ENCODE results near the gene EPSTI1. TPM values are rescaled to one million over a fixed set of nuclear protein-coding genes. Genes with fewer than 3 reads are reported as not detected.

EPSTI1 gene
- total RNA-seq, 1 donor from 2014 or later: 13.2 TPM

DNA sequence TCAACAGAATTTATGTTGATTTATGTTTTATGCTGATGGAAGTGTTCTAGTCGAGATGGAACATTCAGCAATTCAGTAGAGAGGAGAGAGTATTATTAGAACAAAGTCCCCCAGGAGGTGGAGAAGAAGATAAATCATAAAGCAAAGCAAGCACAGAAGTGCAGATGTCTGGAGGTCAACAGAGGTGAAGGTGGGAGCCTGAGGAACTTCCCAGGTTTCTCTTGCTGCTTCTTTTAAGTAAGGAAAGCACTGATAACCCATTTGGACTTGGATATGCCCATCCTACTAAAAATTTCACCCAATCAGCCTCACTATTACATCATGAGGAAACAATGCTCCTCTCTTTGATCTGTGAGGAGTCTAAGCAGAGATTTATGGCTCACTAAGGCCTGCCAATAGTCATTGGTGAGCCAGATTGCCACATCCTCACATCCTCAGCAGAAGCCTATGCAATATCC lies 98.8 kb downstream of the EPSTI1 start:
- Mint-ChIP-seq H3K27ac (ENCODE audit: unreplicated experiment) (no peak overlapping the region), H3K27me3 (ENCODE audit: unreplicated experiment) (no peaks in the 10 kb centered on the region)
- DNase-seq (ENCODE audit: extremely low spot score, unreplicated experiment): no peak

DNA sequence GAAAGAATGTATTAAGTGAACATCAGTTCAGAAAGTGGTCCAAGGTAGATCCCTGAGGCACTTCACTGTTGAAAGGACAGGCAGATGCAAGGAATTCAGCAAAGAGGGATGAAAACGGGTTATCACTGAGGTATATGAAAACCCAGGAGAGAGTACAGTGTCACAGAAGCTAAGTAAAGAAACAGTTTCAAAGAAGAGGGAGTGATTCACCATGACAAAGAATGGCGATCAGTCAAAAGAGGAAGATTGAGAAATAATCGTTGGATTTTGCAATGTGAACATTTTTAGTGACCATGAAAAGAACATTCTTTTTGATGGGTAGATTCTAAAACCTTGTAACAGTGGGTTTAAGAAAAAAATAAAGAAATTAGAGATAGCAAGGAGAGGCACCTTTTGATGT lies 99.3 kb downstream of the EPSTI1 start:
- Mint-ChIP-seq H3K9me3 (ENCODE audit: unreplicated experiment) (no peaks in the 10 kb centered on the region), H3K4me3 (ENCODE audit: unreplicated experiment) (no peak overlapping the region), H3K27me3 (ENCODE audit: unreplicated experiment) (no peaks in the 10 kb centered on the region), H3K27ac (ENCODE audit: unreplicated experiment) (no peak overlapping the region), H3K36me3 (ENCODE audit: unreplicated experiment) (peaks cover 10% of the 10 kb centered on the region), H3K4me1 (ENCODE audit: unreplicated experiment) (peaks cover 2% of the 10 kb centered on the region)
- DNase-seq (ENCODE audit: extremely low spot score, unreplicated experiment): no peak
- TF ChIP-seq, protein P1, sequence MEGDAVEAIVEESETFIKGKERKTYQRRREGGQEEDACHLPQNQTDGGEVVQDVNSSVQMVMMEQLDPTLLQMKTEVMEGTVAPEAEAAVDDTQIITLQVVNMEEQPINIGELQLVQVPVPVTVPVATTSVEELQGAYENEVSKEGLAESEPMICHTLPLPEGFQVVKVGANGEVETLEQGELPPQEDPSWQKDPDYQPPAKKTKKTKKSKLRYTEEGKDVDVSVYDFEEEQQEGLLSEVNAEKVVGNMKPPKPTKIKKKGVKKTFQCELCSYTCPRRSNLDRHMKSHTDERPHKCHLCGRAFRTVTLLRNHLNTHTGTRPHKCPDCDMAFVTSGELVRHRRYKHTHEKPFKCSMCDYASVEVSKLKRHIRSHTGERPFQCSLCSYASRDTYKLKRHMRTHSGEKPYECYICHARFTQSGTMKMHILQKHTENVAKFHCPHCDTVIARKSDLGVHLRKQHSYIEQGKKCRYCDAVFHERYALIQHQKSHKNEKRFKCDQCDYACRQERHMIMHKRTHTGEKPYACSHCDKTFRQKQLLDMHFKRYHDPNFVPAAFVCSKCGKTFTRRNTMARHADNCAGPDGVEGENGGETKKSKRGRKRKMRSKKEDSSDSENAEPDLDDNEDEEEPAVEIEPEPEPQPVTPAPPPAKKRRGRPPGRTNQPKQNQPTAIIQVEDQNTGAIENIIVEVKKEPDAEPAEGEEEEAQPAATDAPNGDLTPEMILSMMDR (IDR thresholded peaks at IDR 0.05): no peak

More for the DNA sequence above, 98.8 kb downstream of the EPSTI1 start:
- TF ChIP-seq, protein P1 (IDR thresholded peaks at IDR 0.05): no peak
- peaks cover 6% of the 10 kb centered on the region for H3K36me3 Mint-ChIP-seq (ENCODE audit: unreplicated experiment)
- H3K9me3 Mint-ChIP-seq (ENCODE audit: unreplicated experiment): no peaks in the 10 kb centered on the region
- H3K4me3 Mint-ChIP-seq (ENCODE audit: unreplicated experiment): no peak overlapping the region
- peaks cover 2% of the 10 kb centered on the region for H3K4me1 Mint-ChIP-seq (ENCODE audit: unreplicated experiment)

DNA sequence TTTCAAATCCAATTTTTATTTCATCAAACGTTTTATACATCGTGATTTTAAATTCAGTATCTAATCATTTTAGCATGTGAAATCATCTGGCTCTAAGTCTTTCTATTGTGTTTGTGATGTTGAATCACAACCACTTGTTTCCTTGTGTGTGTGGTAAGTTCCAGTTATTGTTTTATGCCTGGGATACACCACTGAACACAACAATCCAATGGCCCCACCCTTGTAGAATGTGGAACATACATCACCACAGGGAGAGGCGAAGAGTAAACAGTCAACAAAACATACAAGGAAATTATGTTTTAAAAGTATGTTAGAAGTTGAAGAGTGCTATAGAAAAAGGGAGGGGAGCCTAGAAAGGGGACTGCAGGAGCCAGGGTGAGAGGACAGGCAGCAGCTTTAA lies 100.5 kb downstream of the EPSTI1 start:
- TF ChIP-seq, protein P1 (IDR thresholded peaks at IDR 0.05): no peak
- no peaks in the 10 kb centered on the region for H3K9me3 Mint-ChIP-seq (ENCODE audit: unreplicated experiment)
- no peaks in the 10 kb centered on the region for H3K27me3 Mint-ChIP-seq (ENCODE audit: unreplicated experiment)
- peaks cover 5% of the 10 kb centered on the region for H3K36me3 Mint-ChIP-seq (ENCODE audit: unreplicated experiment)
- no peak for DNase-seq (ENCODE audit: extremely low spot score, unreplicated experiment)
- H3K4me3 Mint-ChIP-seq (ENCODE audit: unreplicated experiment): no peak overlapping the region
- peaks cover 2% of the 10 kb centered on the region for H3K4me1 Mint-ChIP-seq (ENCODE audit: unreplicated experiment)
- H3K27ac Mint-ChIP-seq (ENCODE audit: unreplicated experiment): no peak overlapping the region

DNA sequence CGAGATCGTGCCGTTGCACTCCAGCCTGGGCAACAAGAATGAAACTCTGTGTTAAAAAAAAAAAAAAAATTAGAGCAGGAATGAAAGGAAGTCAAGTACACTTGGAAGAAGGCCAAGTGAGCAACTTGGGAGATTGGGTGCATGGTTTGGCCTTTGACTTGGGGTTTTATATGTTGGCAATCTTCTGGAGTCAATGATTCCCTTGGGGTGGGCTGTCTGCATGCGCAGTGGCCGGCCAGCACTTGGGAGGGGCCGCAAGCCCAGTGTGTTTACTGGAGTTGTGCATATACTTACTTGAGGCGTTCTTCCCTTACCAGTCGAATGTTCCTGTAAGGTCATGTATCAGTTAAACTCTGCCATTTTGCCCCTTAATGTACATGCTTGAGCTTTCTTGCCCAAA lies 106.7 kb downstream of the EPSTI1 start:
- Mint-ChIP-seq H3K36me3 (ENCODE audit: unreplicated experiment) (peaks cover 9% of the 10 kb centered on the region), H3K4me3 (ENCODE audit: unreplicated experiment) (no peak overlapping the region), H3K27ac (ENCODE audit: unreplicated experiment) (no peak overlapping the region), H3K9me3 (ENCODE audit: unreplicated experiment) (no peaks in the 10 kb centered on the region), H3K27me3 (ENCODE audit: unreplicated experiment) (no peaks in the 10 kb centered on the region), H3K4me1 (ENCODE audit: unreplicated experiment) (peaks cover 26% of the 10 kb centered on the region)
- TF ChIP-seq, protein P1 (IDR thresholded peaks at IDR 0.05): no peak
- no peak for DNase-seq (ENCODE audit: extremely low spot score, unreplicated experiment)

DNA sequence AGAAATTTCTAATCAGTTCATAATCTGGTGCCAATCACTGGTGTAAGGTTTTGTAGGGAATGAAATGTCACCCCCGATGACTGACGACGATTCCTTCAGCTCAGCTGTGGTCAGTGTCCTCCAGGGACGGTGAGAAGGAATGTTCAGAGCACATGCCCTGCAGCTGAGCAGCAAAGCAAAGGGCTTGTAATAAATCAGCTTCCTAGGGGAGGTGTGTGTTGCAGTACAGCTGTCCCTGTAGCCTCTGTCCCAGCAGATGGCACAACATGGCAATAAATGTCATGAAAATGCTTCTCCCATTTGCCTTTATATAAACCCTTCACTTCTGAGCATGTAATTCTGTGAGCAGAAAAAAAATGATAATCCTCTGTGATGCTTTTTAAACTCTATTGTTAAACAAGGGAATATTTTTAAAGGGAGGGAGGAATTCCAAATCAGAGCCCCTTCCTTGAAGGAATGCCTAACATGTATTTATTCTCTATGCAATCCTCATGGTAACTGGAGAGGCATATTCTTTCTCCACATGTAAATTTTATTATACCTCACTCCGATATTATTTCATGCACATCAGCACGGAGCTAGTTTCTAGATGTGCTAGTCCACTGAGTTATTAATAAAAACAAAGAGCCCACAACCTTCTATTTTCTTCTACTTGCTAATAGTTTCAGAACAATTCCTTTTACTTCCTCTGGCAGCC lies 108.1 kb downstream of the EPSTI1 start:
- H3K4me3 Mint-ChIP-seq (ENCODE audit: unreplicated experiment): peak overlapping the region; percentile 33
- peaks cover 26% of the 10 kb centered on the region for H3K4me1 Mint-ChIP-seq (ENCODE audit: unreplicated experiment)
- H3K9me3 Mint-ChIP-seq (ENCODE audit: unreplicated experiment): no peaks in the 10 kb centered on the region
- peak overlapping the region; percentile 53 for H3K27ac Mint-ChIP-seq (ENCODE audit: unreplicated experiment)
- TF ChIP-seq, protein P1 (IDR thresholded peaks at IDR 0.05): peak; percentile 74
- H3K36me3 Mint-ChIP-seq (ENCODE audit: unreplicated experiment): peaks cover 10% of the 10 kb centered on the region
- H3K27me3 Mint-ChIP-seq (ENCODE audit: unreplicated experiment): no peaks in the 10 kb centered on the region
- DNase-seq (ENCODE audit: extremely low spot score, unreplicated experiment): no peak

All from osteocyte (in vitro differentiated cells).